Neural progenitor cell (in vitro differentiated cells): ENCODE results near the gene COQ9.

Experiments
- CTCF ChIP-seq: fragments of 200-600 bp; sonication (generic); IDR thresholded peaks from 2 replicates; pipeline ENCODE4 v1.5.1; 2017; ENCODE audit warnings: antibody characterized with exemption, mild to moderate bottlenecking
- EZH2 ChIP-seq: fragments of 200-600 bp; sonication (generic); IDR thresholded peaks from 2 replicates; pipeline ENCODE4 v1.6.1; 2017; ENCODE audit warnings: antibody characterized with exemption, mild to moderate bottlenecking, moderate library complexity

- TF ChIP-seq CTCF = no peak
- no peak for TF ChIP-seq EZH2
Observed at GRCh38 chr16:57474671-57475661, 27.7 kb downstream of the COQ9 start.
